ENCODE results near the gene RSRP1. TPM values are rescaled to one million over a fixed set of nuclear protein-coding genes. Genes with fewer than 3 reads are reported as not detected.

Gene RSRP1
- total and polyA plus RNA-seq, 2 of the 13 experiments (the other 11 are each of a cell fraction or from before 2014, with no cell fraction given), result 43.9 to 52.8 TPM

DNA sequence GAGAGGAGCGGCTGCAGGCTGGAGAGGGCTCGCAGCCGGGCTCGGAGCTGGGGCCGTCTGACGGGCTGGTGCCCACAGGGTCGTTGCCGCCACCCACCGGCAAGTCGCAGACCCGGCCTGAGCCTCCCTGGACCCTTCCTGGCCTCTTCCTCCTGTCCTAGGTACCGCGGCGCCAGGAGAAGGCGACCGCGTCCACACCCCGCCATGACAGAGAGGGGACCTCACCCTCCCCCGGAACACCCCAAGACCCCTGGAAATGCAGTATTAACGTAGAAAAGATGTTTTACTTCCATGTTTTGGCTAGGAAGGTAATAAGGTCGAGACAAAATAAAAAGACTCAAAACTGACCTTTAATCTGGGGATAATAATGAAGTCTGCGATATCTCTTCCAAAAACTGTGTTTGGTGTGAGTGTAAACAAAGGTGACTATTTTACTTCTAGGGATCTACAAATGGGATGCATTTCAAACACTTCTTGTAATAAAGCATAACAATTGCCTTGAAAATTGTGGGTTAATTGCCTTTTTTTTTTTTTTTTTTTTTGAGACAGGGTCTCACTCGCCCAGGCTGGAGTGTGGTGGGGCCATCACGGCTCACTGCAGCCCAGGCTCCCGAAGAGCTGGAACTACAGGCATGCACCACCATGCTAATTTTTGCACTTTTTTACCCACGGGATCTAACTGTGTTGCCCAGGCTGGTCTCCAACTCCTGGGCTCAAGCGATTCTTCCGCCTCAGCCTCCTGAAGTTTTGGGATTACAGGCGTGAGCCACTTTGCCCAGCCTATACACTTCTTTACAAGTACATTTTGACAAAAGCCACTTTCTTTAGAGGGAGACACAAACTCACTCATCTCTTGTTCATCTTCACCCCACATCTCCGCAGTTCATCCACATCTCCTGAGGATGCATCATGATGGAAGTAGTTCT, 838 bp upstream of the RSRP1 start (continued):
- TF ChIP-seq, protein P1, sequence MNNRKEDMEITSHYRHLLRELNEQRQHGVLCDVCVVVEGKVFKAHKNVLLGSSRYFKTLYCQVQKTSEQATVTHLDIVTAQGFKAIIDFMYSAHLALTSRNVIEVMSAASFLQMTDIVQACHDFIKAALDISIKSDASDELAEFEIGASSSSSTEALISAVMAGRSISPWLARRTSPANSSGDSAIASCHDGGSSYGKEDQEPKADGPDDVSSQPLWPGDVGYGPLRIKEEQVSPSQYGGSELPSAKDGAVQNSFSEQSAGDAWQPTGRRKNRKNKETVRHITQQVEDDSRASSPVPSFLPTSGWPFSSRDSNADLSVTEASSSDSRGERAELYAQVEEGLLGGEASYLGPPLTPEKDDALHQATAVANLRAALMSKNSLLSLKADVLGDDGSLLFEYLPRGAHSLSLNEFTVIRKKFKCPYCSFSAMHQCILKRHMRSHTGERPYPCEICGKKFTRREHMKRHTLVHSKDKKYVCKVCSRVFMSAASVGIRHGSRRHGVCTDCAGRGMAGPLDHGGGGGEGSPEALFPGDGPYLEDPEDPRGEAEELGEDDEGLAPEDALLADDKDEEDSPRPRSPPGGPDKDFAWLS (CRISPR knock-in tag; IDR thresholded peaks at IDR 0.05; ENCODE audit: borderline replicate concordance), result no peak
- TF ChIP-seq, protein P2, sequence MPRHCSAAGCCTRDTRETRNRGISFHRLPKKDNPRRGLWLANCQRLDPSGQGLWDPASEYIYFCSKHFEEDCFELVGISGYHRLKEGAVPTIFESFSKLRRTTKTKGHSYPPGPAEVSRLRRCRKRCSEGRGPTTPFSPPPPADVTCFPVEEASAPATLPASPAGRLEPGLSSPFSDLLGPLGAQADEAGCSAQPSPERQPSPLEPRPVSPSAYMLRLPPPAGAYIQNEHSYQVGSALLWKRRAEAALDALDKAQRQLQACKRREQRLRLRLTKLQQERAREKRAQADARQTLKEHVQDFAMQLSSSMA (CRISPR knock-in tag; IDR thresholded peaks at IDR 0.05), result no peak
- TF ChIP-seq STAG1 (CRISPR knock-in tag; IDR thresholded peaks at IDR 0.05), result peak; percentile 45; the same call in 1 of the 2 replicates
- no peak for TF ChIP-seq ZNF468 (CRISPR knock-in tag; IDR thresholded peaks at IDR 0.05)
- TF ChIP-seq ZNF7 (CRISPR knock-in tag; IDR thresholded peaks at IDR 0.05), result no peak
- no peak; the same call in 1 of the 2 replicates for TF ChIP-seq ZSCAN25 (CRISPR knock-in tag; IDR thresholded peaks at IDR 0.05)
- TF ChIP-seq, protein P3, sequence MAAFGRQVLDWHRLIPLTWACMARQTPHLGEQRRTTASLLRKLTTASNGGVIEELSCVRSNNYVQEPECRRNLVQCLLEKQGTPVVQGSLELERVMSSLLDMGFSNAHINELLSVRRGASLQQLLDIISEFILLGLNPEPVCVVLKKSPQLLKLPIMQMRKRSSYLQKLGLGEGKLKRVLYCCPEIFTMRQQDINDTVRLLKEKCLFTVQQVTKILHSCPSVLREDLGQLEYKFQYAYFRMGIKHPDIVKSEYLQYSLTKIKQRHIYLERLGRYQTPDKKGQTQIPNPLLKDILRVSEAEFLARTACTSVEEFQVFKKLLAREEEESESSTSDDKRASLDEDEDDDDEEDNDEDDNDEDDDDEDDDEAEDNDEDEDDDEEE (CRISPR knock-in tag; IDR thresholded peaks at IDR 0.05), result no peak
- peak; percentile 18 for TF ChIP-seq ZEB1 (IDR thresholded peaks at IDR 0.05; ENCODE audit: insufficient replicate concordance, low read depth)
- no peak for TF ChIP-seq ZNF644 (CRISPR knock-in tag; IDR thresholded peaks at IDR 0.05; ENCODE audit: low read depth)
- TF ChIP-seq, protein P4, sequence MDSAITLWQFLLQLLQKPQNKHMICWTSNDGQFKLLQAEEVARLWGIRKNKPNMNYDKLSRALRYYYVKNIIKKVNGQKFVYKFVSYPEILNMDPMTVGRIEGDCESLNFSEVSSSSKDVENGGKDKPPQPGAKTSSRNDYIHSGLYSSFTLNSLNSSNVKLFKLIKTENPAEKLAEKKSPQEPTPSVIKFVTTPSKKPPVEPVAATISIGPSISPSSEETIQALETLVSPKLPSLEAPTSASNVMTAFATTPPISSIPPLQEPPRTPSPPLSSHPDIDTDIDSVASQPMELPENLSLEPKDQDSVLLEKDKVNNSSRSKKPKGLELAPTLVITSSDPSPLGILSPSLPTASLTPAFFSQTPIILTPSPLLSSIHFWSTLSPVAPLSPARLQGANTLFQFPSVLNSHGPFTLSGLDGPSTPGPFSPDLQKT (CRISPR knock-in tag; IDR thresholded peaks at IDR 0.05; ENCODE audit: borderline replicate concordance), result no peak
- TF ChIP-seq, protein P5, sequence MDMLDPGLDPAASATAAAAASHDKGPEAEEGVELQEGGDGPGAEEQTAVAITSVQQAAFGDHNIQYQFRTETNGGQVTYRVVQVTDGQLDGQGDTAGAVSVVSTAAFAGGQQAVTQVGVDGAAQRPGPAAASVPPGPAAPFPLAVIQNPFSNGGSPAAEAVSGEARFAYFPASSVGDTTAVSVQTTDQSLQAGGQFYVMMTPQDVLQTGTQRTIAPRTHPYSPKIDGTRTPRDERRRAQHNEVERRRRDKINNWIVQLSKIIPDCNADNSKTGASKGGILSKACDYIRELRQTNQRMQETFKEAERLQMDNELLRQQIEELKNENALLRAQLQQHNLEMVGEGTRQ (IDR thresholded peaks at IDR 0.05; ENCODE audit: low read depth, low read length), result no peak
- TF ChIP-seq, protein P5 (CRISPR knock-in tag; IDR thresholded peaks at IDR 0.05; ENCODE audit: borderline replicate concordance), result no peak
- TF ChIP-seq EZH2 (conservative IDR thresholded peaks at IDR 0.05; ENCODE audit: low read depth, low read length), result no peak
- TF ChIP-seq SP2 (CRISPR knock-in tag; IDR thresholded peaks at IDR 0.05), result no peak
